ENCODE data around the gene COL11A2.

GRCh38 chr6:33140556-33140955, 51.7 kb downstream of the COL11A2 start:
- TF ChIP-seq CTCF (IDR thresholded peaks at IDR 0.05) (no peak), EP300 (IDR thresholded peaks at IDR 0.05) (no peak), POLR2A (IDR thresholded peaks at IDR 0.05) (no peak), POLR2AphosphoS5 (IDR thresholded peaks at IDR 0.05) (no peak)
